ENCODE data around the gene TMEM250. TPM values are rescaled to one million over a fixed set of nuclear protein-coding genes. Genes with fewer than 3 reads are reported as not detected.

Gene TMEM250
- total RNA-seq, 1 experiment from 2014 or later = 37.5 TPM

DNA sequence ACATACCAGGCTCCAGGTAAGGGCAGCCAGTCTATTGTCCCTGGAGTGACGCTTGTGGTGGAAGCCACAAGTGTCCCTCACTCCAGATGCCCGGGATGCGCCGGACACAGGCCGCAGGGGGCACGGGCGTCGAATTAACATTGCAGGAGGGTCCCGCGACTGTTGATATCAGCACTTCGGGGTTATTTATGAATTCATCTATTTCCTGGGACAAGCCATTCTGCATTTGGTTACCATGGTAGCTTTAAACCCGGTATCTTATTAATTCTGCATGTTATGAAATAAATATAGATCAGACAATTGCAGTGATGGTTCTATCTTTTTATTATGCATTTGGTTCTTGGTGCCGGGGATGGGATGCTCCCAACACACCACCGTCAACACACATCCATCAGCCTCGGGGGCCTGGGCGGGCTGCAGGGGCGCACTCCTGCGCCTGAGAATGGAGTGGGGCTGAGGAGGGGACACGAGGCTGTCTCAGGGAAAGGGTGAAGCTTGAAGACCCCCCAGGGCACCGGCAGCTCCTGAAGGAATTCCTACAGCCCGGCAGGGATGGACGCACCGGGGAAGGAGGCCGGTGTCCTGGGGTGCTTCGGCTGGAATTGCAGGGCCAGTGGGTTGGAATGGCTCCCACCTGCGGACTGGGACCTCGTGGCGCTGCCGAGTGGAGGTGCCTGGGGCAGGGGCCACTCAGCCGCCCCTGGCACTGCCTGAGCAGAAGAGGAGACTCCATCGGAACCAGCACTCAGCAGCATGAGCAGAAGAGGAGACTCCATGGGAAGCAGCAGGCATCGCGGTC lies 17.7 kb upstream of the TMEM250 start:
- Histone ChIP-seq H2AFZ (ENCODE audit: low read depth, low read length, poor library complexity, severe bottlenecking) (no peak overlapping the region), H3K27me3 (ENCODE audit: insufficient read depth, low read length) (no peaks in the 10 kb centered on the region), H3K79me2 (ENCODE audit: insufficient read depth, low read length) (no peaks in the 10 kb centered on the region), H3K9me2 (ENCODE audit: insufficient read depth) (no peaks in the 10 kb centered on the region), H3K4me3 (replicated peaks in 1 of 2; ENCODE audit: low read depth in 1 of 2, low read length in 2 of 2) (no peak overlapping the region), H4K20me1 (ENCODE audit: insufficient read depth) (no peaks in the 10 kb centered on the region), H3K27ac (ENCODE audit: low read depth, low read length) (no peak overlapping the region), H3K36me3 (ENCODE audit: control insufficient read depth in 1 of 2, insufficient read depth in 2 of 2, low read length in 2 of 2) (no peaks in the 10 kb centered on the region), H3K4me2 (ENCODE audit: low read length) (no peak overlapping the region), H3K9me3 (ENCODE audit: control insufficient read depth in 1 of 2, insufficient read depth in 1 of 2, low read depth in 1 of 2, low read length in 2 of 2) (no peaks in the 10 kb centered on the region), H3K4me1 (ENCODE audit: control insufficient read depth in 1 of 2, insufficient read depth in 2 of 2, low read length in 2 of 2) (peaks cover 6 to 30% of the 10 kb centered on the region in 2 experiments; a peak in 3 of 4 replicates), H3K9ac (ENCODE audit: low read length) (no peak overlapping the region)
- POLR2A ChIA-PET = no interaction called here
- intact Hi-C loops (cut with micrococcal nuclease) = loop anchor here (5.0 kb wide), 1 partner anchor 169 kb away; no protein-coding TSS in a partner anchor
- TF ChIP-seq, protein P1, sequence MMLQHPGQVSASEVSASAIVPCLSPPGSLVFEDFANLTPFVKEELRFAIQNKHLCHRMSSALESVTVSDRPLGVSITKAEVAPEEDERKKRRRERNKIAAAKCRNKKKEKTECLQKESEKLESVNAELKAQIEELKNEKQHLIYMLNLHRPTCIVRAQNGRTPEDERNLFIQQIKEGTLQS (IDR thresholded peaks at IDR 0.05) = no peak
- no peak for TF ChIP-seq EGR1 (IDR thresholded peaks at IDR 0.05; ENCODE audit: low read depth)
- no peak for TF ChIP-seq SIN3A (IDR thresholded peaks at IDR 0.05; ENCODE audit: low read depth)
- TF ChIP-seq JUND (IDR thresholded peaks at IDR 0.05) = no peak
- no peak for TF ChIP-seq EZH2phosphoT487 (IDR thresholded peaks at IDR 0.05; ENCODE audit: borderline replicate concordance)
- TF ChIP-seq, protein P2, sequence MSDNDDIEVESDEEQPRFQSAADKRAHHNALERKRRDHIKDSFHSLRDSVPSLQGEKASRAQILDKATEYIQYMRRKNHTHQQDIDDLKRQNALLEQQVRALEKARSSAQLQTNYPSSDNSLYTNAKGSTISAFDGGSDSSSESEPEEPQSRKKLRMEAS (IDR thresholded peaks at IDR 0.05) = no peak
- TF ChIP-seq SRF (IDR thresholded peaks at IDR 0.05; ENCODE audit: low read depth) = no peak
- TF ChIP-seq, protein P3, sequence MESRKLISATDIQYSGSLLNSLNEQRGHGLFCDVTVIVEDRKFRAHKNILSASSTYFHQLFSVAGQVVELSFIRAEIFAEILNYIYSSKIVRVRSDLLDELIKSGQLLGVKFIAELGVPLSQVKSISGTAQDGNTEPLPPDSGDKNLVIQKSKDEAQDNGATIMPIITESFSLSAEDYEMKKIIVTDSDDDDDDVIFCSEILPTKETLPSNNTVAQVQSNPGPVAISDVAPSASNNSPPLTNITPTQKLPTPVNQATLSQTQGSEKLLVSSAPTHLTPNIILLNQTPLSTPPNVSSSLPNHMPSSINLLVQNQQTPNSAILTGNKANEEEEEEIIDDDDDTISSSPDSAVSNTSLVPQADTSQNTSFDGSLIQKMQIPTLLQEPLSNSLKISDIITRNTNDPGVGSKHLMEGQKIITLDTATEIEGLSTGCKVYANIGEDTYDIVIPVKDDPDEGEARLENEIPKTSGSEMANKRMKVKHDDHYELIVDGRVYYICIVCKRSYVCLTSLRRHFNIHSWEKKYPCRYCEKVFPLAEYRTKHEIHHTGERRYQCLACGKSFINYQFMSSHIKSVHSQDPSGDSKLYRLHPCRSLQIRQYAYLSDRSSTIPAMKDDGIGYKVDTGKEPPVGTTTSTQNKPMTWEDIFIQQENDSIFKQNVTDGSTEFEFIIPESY (IDR thresholded peaks at IDR 0.05; ENCODE audit: extremely low read depth, insufficient replicate concordance, low read length) = no peak
- no peak for TF ChIP-seq EZH2 (IDR thresholded peaks at IDR 0.05)
- TF ChIP-seq CBX3 (IDR thresholded peaks at IDR 0.05; ENCODE audit: low read depth) = no peak
- TF ChIP-seq POLR2AphosphoS5 (IDR thresholded peaks at IDR 0.05; ENCODE audit: low read depth, low read length) = no peak
- no peak for TF ChIP-seq YY1 (IDR thresholded peaks at IDR 0.05; ENCODE audit: extremely low read depth, insufficient replicate concordance, low read depth, low read length)
- ATAC-seq (no peak), DNase-seq (ENCODE audit: low read depth, low spot score) (no peak)
- no TSS peak for BruUV-seq (replicated peaks)
- RAD21 ChIA-PET (ENCODE audit: low non-redundant PET in 1 of 2, low total read pairs in 2 of 2, uncharacterized antibody in 2 of 2, unreplicated experiment in 2 of 2) = no interaction called here
- CTCF ChIA-PET = no interaction called here
